IPS-NIHi7 (cell line): Measurements from ENCODE around the gene DIRAS3.
"Not testable (repeated sequence)": the region's sequence is repeated elsewhere in the genome, so short reads cannot be mapped to it uniquely, and the experiment has no call there.

Source experiments
- DNase-seq: peaks from one replicate; pipeline ENCODE4 v3.0.0; 2012; ENCODE audit warnings: mixed read lengths; ENCODE audit errors: extremely low spot score

Gene DIRAS3

DNA sequence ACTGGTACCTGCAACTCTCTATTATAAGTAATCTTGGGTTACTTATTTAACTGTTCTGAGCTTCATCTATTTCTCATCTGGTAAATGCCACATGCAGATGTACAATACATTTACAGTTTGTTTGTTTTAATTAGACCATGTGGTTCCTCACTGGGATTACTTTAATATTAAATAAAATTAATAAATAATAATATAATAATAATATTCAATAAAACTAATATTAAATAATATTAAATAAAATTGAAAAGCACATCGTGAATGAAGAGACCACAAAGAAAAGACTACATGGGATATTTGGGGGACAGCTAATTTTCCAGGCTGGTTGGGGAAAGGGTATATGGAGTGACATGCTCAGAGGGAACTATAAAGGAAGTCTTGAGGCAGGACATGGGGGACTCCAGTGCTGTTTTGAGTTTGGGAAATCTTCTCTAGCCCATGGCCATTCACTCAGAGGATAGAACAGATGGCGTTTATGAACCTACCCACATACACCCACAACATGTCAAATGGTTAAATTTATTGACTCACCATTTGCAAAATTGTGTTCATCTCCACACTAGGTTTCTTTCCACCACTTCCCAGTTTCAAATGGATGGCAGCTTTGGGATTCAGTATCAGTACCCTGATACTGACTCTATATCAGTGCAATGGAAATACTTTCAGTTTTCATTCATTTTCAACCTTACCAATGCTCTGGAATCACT lies 25.6 kb downstream of the DIRAS3 start:
- no peak for DNase-seq

DNA sequence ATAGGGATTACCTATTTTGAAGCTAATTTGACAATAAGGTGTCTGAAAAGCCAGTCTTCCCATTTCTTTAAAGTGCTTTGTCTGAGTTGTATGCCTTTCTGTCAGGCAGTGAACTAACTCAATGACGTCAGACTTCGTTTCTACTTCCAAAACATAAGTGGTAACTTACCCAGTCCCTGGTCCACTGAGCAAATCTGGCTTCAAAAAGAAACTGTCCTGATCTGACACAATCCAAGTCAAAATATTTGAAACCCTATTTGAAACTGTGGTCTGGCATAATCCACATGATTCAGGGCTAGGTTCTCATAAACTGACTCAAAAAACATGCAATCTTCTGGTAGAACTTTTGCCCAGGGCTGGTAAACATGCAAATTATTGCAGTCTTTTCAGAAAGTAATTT lies 34.0 kb downstream of the DIRAS3 start:
- no peak for DNase-seq

DNA sequence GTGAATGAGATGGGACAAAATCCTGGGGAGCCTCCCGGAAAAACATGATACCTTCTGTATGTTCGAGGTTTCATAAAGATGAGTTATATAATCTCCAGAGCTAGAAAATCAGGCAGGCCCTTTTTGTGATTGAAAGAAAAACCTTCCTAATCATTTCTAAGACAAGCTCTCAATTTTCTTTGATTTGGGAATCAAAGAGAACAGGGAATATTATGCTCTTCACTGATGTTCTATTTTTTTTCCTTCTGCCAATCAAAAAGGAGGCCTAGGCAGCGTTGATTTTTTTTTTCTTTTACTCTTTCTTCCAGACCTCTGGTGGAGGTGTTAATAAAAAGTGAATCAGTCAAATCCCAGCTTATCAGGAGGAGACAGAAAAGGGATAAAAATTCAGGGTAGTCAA lies 34.5 kb downstream of the DIRAS3 start:
- no peak for DNase-seq

DNA sequence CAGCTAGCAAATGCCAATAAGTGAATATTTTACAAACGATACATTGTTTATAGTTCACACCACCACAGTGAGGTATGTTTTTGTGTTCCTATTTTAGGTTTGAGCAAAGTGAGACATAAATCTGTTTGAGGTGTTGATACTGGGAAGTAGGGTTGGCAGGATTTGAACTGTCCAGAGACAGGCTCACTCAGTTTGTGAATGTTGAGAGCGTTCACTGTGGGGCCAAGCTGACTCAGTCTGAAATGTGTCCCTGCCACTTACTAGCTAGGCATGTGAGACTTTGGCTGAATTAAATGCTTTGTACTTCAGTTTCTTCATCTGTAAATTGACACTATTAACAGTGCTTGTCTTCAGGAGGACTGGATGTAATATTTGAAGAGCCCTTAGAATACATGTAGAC lies 35.1 kb downstream of the DIRAS3 start:
- no peak for DNase-seq

DNA sequence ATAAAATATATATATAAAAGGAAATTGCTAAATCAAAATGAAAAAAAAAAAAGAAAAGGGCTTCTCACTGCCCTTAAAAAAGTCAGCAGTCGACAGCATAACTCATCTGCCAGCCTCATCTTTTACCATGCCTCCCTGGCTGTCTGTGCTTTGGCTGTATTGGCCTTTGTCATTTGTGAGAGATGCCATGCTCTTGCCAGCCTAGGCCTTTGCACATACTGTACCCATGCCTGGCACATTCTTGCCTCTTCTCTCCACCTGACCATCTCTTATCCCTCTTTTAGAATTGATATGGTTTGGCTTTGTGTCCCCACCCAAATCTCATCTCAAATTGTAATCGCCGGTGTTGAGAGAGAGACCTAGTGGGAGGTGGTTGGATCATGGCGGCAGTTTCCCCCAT lies 37.1 kb downstream of the DIRAS3 start:
- no peak for DNase-seq

DNA sequence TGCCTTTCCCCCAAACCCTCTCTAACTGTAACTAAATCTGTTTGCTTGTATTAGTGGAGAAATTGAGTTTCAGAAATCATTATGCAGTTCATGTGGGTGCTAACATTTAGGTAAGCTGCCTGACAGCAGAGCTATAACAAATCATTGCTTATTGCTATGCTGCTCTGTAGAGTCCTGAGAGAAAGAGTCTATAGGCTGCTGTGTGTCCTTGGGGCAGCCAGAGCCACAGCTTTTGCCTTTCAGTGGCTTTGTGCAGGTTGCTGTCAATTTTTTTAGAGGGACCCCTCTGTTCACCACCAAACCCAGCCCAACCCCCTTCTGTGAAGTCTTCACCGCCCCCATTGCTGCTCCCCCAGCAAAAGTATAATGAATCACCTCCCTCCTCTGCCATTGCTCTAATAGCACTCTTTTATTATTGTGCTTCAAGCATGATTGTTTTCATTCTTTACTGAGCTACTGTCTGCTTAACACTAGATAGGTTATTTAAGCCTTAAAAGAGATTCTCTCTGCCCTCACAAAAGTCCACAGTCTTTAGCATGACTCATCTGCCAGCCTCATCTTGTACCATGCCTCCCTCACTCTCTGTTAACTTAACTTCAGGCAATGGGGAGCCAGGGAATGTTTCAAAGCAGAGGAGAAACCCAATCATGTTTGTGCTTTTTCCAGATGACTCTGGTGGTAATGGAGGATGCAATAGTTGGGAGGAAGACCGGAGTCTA lies 38.6 kb downstream of the DIRAS3 start:
- DNase-seq: no peak

DNA sequence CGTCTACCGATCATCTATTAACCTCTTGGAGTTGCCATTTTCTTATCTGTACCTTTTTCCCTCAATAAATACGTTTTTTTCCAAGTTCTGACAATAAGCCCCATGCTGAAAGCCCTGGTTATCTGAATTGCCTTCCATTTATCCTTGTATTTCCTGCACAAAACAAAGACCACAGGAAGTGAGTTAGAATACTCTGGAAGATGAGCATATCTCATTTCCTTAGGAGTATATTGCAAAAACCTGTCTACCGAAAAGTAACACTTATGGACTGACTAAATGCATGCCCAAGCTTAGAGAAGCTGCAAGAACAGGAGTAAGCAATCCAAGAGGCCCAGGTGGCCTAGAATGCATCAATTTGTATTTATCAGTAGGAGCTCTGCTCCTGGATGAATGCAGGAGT lies 39.9 kb downstream of the DIRAS3 start:
- DNase-seq: no peak

DNA sequence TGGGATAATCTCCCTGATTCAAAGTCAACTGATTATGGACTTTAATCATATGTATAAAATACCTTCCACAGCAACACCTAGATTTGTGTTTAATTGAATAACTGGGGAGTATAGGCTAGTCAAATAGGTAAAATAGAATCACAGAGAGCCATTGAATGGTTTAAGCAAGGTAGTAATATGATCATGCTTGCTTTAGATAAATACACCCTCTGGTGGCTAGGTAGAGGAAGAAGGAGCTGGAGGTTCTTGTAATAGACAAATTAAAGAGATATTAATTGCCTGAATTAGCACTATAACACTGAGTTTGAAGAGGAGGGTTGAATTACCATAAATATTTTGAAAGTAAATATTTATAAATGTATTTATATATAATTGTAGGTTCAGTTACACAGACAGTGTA lies 40.3 kb downstream of the DIRAS3 start:
- peak; percentile 42 for DNase-seq

DNA sequence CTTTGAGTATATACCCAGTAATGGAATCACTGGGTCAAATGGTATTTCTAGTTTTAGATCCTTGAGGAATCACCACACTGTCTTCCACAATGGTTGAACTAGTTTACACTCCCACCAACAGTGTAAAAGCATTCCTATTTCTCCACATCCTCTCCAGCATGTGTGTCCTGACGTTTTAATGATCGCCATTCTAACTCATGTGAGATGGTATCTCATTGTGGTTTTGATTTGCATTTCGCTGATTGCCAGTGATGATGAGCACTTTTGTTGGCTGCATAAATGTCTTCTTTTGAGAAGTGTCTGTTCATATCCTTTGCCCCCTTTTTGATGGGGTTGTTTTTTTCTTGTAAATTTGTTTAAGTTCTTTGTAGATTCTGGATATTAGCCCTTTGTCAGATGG lies 46.8 kb downstream of the DIRAS3 start:
- not testable (repeated sequence) for DNase-seq

DNA sequence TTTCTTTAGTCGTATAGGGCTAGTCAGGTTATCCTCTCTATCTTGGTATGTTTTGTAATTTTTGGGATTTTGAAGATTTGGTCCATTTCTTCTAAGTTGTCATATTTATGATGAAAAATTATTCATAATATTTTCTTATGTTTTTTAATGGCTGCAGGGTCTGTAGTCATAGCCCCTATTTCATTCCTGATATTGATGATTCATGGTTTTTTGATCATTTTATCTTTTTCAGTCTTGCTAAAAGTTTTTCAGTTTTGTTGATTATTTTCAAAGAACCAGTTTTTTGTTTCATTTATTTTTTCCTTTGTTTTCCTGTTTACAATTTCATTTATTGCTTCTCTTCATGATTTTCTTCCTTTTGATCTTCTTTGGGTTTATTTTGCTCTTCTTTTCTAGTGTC lies 50.2 kb downstream of the DIRAS3 start:
- DNase-seq: no peak

DNA sequence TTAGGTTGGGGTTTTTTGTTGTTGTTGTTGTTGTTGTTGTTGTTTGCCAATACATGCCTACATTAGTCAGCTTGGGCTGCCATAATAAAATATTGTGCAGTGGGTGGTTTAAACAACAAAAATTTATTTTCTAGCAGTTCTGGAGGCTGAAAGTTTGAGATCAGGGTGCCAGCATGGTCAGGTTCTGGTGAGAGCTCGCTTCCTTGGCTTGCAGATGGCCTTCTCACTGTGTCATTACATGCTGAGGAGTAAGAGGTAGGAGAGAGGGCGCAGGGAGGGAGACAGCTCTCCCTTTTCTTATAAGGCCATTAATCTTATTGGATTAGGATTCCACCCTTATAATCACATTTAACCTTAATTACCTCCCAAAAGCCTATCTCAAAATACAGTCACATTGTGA lies 52.7 kb downstream of the DIRAS3 start:
- DNase-seq: no peak
